A673 (cell line): Measurements from ENCODE around the gene B4GALT6. TPM values are rescaled to one million over a fixed set of nuclear protein-coding genes. Genes with fewer than 3 reads are reported as not detected.

Source experiments
- BruUV-seq: library from RNA; stranded (reverse); fragments of 400-500 nt; replicated peaks from 2 replicates; lab custom pipeline; 2021; lab: Mats Ljungman, UMichigan
- CTCF ChIA-PET: fragments of 300-600 bp; sonication (Branson Sonifier 250); formaldehyde crosslinking; loops from one replicate; lab custom pipeline; 2022; ENCODE audit warnings: antibody characterized with exemption; lab: Charles Lee
- POLR2A ChIA-PET: fragments of 300-600 bp; sonication (Branson Sonifier 250); formaldehyde crosslinking; loops from one replicate; lab custom pipeline; 2022; ENCODE audit warnings: antibody characterized with exemption; ENCODE audit not compliant: low non-redundant PET; lab: Charles Lee
- DNase-seq: peaks from one replicate; pipeline ENCODE4 v3.0.0-alpha.2; 2015; ENCODE audit warnings: low spot score
- H3K27ac ChIP-seq: fragments of 200-600 bp; sonication (generic); 2 replicates; pipeline ENCODE4 v1.5.1; 2016; ENCODE audit warnings: mixed run types, low read depth, mild to moderate bottlenecking, mixed read lengths, antibody characterized with exemption, low read length; ENCODE audit not compliant: poor library complexity, severe bottlenecking
- H3K27me3 ChIP-seq: fragments of 200-600 bp; sonication (generic); replicated peaks from 2 replicates; pipeline ENCODE4 v1.6.1; 2017; ENCODE audit warnings: mixed run types, low read depth, mild to moderate bottlenecking, mixed read lengths, antibody characterized with exemption, low read length; ENCODE audit not compliant: insufficient read depth, poor library complexity
- H3K36me3 ChIP-seq: fragments of 200-600 bp; sonication (generic); 2 replicates; pipeline ENCODE4 v1.6.1; 2016; ENCODE audit warnings: mixed run types, mild to moderate bottlenecking, mixed read lengths, antibody characterized with exemption, low read length; ENCODE audit not compliant: insufficient read depth, poor library complexity, severe bottlenecking
- H3K4me1 ChIP-seq: fragments of 200-600 bp; sonication (generic); 2 replicates; pipeline ENCODE4 v1.6.1; 2017; ENCODE audit warnings: mixed run types, mild to moderate bottlenecking, mixed read lengths, antibody characterized with exemption, low read length; ENCODE audit not compliant: insufficient read depth, poor library complexity, severe bottlenecking
- H3K4me3 ChIP-seq: fragments of 200-600 bp; sonication (generic); 2 replicates; pipeline ENCODE4 v1.5.1; 2016; ENCODE audit warnings: low read depth, mixed run types, mild to moderate bottlenecking, mixed read lengths, low read length; ENCODE audit not compliant: poor library complexity, severe bottlenecking
- H3K9me3 ChIP-seq: fragments of 200-600 bp; sonication (generic); 2 replicates; pipeline ENCODE4 v1.6.1; 2016; ENCODE audit warnings: mixed run types, low read depth, mild to moderate bottlenecking, mixed read lengths, antibody characterized with exemption, low read length; ENCODE audit not compliant: poor library complexity, severe bottlenecking
- EZH2 ChIP-seq: fragments of 200-600 bp; sonication (generic); IDR thresholded peaks from 2 replicates; pipeline ENCODE4 v1.6.1; 2017; ENCODE audit warnings: borderline replicate concordance, low read depth, mild to moderate bottlenecking, mixed read lengths, antibody characterized with exemption, low read length; ENCODE audit not compliant: poor library complexity, severe bottlenecking
- intact Hi-C: fragments of 100-400 bp; cut with micrococcal nuclease; formaldehyde crosslinking; loops from one replicate; pipeline ENCODE4 v1.10.0; 2022; ENCODE audit not compliant: unreplicated experiment
- total RNA-seq: library from RNA; stranded (reverse); gene quantifications from 2 replicates; pipeline ENCODE4 v1.2.3, GENCODE V29; 2021
- TF ChIP-seq, protein P1 (sequence below): fragments of 300-800, 200-600 bp; sonication (generic); conservative IDR thresholded peaks from 2 replicates; pipeline ENCODE4 v1.5.1; 2017; ENCODE audit warnings: low read depth, mild to moderate bottlenecking, antibody characterized with exemption, low read length, moderate library complexity, mixed read lengths

B4GALT6 gene
- total RNA-seq, 1 experiment from 2014 or later = 6.0 TPM

DNA sequence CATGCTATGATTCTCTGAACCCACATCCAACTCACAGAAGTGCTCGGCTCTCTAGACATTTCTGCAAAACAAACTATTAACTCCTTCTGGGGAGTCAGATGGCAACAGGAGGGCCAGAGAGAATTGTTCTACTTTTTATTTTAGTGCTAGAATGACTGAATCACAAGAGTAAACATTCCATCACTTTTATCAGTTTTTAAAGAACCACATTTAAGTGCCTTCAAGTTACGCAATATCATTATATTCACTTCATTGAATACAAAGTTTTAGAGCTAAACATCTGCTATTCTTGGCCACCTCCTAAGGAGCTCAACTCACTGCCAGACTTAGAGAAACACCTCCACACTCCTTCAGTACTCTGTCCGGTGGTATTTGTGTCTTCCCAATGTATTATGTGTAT is 22.4 kb downstream of the B4GALT6 start:
- H3K36me3 ChIP-seq = no peaks in the 10 kb centered on the region
- BruUV-seq = no TSS peak
- intact Hi-C loops = no loop called here
- no peak overlapping the region for H3K27ac ChIP-seq
- H3K4me1 ChIP-seq = peaks cover 19% of the 10 kb centered on the region
- POLR2A ChIA-PET = no interaction called here
- TF ChIP-seq, protein P1, sequence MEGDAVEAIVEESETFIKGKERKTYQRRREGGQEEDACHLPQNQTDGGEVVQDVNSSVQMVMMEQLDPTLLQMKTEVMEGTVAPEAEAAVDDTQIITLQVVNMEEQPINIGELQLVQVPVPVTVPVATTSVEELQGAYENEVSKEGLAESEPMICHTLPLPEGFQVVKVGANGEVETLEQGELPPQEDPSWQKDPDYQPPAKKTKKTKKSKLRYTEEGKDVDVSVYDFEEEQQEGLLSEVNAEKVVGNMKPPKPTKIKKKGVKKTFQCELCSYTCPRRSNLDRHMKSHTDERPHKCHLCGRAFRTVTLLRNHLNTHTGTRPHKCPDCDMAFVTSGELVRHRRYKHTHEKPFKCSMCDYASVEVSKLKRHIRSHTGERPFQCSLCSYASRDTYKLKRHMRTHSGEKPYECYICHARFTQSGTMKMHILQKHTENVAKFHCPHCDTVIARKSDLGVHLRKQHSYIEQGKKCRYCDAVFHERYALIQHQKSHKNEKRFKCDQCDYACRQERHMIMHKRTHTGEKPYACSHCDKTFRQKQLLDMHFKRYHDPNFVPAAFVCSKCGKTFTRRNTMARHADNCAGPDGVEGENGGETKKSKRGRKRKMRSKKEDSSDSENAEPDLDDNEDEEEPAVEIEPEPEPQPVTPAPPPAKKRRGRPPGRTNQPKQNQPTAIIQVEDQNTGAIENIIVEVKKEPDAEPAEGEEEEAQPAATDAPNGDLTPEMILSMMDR = no peak
- no peak for TF ChIP-seq EZH2
- no peaks in the 10 kb centered on the region for H3K9me3 ChIP-seq
- CTCF ChIA-PET = no interaction called here
- DNase-seq = no peak
- H3K4me3 ChIP-seq = no peak overlapping the region
- no peaks in the 10 kb centered on the region for H3K27me3 ChIP-seq

- H3K4me1 ChIP-seq = peaks cover 19% of the 10 kb centered on the region
- intact Hi-C loops = no loop called here
- POLR2A ChIA-PET = no interaction called here
Measured at GRCh38 chr18:31660763-31661162, 23.6 kb downstream of the B4GALT6 start.

DNA sequence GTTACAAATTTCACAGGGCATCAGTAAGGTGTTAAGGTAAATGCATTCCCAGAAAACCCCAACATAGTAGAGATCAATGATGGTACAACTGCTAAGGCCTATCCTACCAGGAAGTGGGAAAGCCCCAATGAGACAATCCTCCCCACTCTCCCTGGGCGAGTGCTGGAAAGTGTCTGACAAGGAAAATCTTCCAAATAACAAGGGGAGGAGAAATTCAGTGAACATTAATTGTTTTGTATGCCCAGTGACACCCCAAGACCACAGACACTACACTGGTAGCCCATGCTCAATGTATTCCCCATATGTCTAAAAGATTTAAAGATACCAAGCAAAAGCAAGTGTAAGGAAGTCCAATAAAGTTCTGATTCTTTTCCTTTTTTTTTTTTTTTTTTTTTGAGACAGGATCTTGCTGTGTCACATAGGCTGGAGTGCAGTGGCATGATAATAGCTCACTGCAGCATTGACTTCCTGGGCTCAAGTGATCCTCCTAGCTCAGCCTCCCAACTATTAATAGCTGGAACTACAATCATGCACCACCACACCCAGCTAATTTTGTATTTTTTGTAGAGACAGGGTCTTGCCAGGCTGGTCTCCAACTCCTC is 24.7 kb downstream of the B4GALT6 start:
- no peaks in the 10 kb centered on the region for H3K27me3 ChIP-seq
- H3K36me3 ChIP-seq = no peaks in the 10 kb centered on the region
- H3K4me3 ChIP-seq = no peak overlapping the region
- peaks cover 19% of the 10 kb centered on the region for H3K4me1 ChIP-seq
- intact Hi-C loops = no loop called here
- H3K27ac ChIP-seq = no peak overlapping the region
- no peaks in the 10 kb centered on the region for H3K9me3 ChIP-seq
- ChIA-PET POLR2A (no interaction called here), CTCF (no interaction called here)
- DNase-seq = no peak
- BruUV-seq = no TSS peak
- TF ChIP-seq, protein P1 = no peak
- no peak for TF ChIP-seq EZH2

More at GRCh38 chr18:31660763-31661162, 23.6 kb downstream of the B4GALT6 start:
- BruUV-seq = no TSS peak
- H3K27ac ChIP-seq = no peak overlapping the region
- no peaks in the 10 kb centered on the region for H3K9me3 ChIP-seq
- CTCF ChIA-PET = no interaction called here
- H3K36me3 ChIP-seq = no peaks in the 10 kb centered on the region
- no peak for TF ChIP-seq EZH2
- TF ChIP-seq, protein P1 = no peak
- no peaks in the 10 kb centered on the region for H3K27me3 ChIP-seq
- no peak overlapping the region for H3K4me3 ChIP-seq
- DNase-seq = no peak
